ENCODE measurements around the gene ABCC12. TPM values are rescaled to one million over a fixed set of nuclear protein-coding genes. Genes with fewer than 3 reads are reported as not detected.
A peak's percentile ranks its signal among the peaks of the same experiment; 100 is the strongest.
"Not testable (repeated sequence)": the region's sequence is repeated elsewhere in the genome, so short reads cannot be mapped to it uniquely, and the experiment has no call there.

The ABCC12 gene
- not detected for polyA plus RNA-seq

- no peak within 1 kb of the TSS for H3K27ac Mint-ChIP-seq
- peak within 1 kb of the TSS in 1 of 4 donors; percentile 73 for H3K4me3 Mint-ChIP-seq
- H3K9me3 Mint-ChIP-seq, result no peaks in the 10 kb centered on the region
- H3K4me1 Mint-ChIP-seq, result peaks cover 0 to 2% (median 0%) of the 10 kb centered on the region in 3 donors
- no peaks in the 10 kb centered on the region for H3K36me3 Mint-ChIP-seq
- peaks cover 2% of the 10 kb centered on the region for H3K27me3 Mint-ChIP-seq
Observed at GRCh38 chr16:48155926-48156789, at the start of gene ABCC12. TSS of gene ABCC12 (minus strand) at chr16:48155993. CDS start at chr16:48146424, 9,569 bp downstream.

DNA sequence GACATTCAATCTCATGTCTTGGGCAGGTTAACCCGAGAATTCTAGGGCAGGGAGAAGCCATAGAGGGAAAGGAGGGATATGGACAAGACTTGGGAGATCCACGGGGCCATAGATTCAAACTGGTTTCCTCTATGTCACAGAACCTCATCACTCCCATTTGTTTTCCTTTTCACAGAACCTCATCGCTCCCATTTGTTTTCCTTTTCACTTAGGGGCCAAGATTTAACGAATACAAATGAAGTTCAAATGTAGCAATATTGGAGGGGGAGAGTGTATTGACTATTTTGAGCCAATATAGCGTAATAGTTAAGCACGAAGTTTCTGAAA is 49.0 kb upstream of the ABCC12 start:
- peaks cover 0 to 2% (median 0%) of the 10 kb centered on the region in 3 donors for H3K4me1 Mint-ChIP-seq
- H3K36me3 Mint-ChIP-seq, result peaks cover 2% of the 10 kb centered on the region
- no peaks in the 10 kb centered on the region for H3K9me3 Mint-ChIP-seq
- H3K27ac Mint-ChIP-seq, result no peak overlapping the region
- peaks cover 14% of the 10 kb centered on the region for H3K27me3 Mint-ChIP-seq
- no peak overlapping the region for H3K4me3 Mint-ChIP-seq

DNA sequence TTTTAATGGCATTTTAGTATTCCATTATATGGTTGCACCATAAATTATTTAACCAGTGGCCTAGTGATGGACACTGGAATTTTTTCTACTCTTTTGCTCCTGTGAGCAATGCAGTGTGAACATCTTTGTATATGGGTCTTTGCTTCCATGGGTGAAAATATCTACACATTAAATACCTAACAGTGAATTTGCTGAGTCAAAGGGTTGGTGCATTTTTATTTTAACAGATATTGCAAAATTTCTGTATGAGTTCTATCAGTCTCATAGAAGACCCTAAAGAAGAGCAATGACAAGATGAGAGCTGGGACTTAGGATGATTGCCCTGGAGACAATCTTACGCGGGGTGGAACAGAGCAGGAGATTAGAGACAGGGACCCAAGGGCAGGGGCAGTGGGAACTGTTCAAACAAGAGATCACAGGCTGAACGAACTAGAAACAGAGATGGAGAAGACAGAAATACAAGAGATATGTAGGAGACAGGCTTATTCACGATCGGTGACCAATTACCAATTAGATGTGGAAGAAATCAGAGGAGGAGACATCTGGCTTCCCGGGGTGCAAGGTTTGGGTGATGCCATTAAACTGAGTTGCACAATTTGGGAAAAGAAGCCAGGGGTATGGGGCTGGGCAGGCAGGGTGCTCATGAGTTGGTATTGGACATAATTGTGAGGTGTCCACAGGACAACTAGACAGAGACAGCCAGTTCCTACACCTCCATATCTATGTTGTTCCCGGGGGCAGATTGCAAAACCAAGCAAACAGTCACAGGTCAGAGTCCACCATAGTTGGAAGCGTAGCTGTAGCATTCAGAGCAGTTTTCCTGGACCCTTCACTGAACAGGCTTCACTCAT is 48.4 kb upstream of the ABCC12 start:
- H3K4me3 Mint-ChIP-seq, result no peak overlapping the region
- no peaks in the 10 kb centered on the region for H3K9me3 Mint-ChIP-seq
- H3K27ac Mint-ChIP-seq, result no peak overlapping the region
- peaks cover 0 to 2% (median 0%) of the 10 kb centered on the region in 3 donors for H3K4me1 Mint-ChIP-seq
- H3K27me3 Mint-ChIP-seq, result peaks cover 14% of the 10 kb centered on the region
- peaks cover 2% of the 10 kb centered on the region for H3K36me3 Mint-ChIP-seq

GRCh38 chr16:48201515-48202201 is 45.9 kb upstream of the ABCC12 start:
- no peaks in the 10 kb centered on the region for H3K36me3 Mint-ChIP-seq
- H3K4me3 Mint-ChIP-seq, result no peak overlapping the region
- no peak overlapping the region for H3K27ac Mint-ChIP-seq
- no peaks in the 10 kb centered on the region for H3K4me1 Mint-ChIP-seq
- peaks cover 14% of the 10 kb centered on the region for H3K27me3 Mint-ChIP-seq
- peaks cover 0 to 4% (median 2%) of the 10 kb centered on the region in 3 donors for H3K9me3 Mint-ChIP-seq

DNA sequence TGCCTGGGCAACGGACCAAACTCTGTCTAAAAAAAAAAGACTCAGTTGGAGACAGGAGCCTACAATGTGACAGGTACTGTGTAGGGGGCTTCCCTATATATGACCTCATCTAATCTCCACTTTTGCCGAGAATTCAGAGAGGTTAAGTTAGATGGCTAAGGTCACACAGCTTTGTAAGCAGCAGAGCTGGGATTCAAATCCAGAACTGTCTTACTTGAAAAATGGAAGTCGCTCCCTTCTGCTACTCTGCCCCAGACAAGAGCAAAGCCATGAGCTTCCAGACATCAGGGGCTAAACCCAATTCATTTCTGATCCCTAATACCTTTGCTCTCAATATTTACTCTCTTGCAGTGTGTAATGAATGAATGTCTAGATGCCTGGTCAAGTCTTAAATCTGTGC is 41.5 kb upstream of the ABCC12 start:
- H3K27me3 Mint-ChIP-seq, result peaks cover 6% of the 10 kb centered on the region
- H3K27ac Mint-ChIP-seq, result no peak overlapping the region
- no peak overlapping the region for H3K4me3 Mint-ChIP-seq
- H3K9me3 Mint-ChIP-seq, result peaks cover 0 to 4% (median 2%) of the 10 kb centered on the region in 3 donors
- no peaks in the 10 kb centered on the region for H3K4me1 Mint-ChIP-seq
- no peaks in the 10 kb centered on the region for H3K36me3 Mint-ChIP-seq

DNA sequence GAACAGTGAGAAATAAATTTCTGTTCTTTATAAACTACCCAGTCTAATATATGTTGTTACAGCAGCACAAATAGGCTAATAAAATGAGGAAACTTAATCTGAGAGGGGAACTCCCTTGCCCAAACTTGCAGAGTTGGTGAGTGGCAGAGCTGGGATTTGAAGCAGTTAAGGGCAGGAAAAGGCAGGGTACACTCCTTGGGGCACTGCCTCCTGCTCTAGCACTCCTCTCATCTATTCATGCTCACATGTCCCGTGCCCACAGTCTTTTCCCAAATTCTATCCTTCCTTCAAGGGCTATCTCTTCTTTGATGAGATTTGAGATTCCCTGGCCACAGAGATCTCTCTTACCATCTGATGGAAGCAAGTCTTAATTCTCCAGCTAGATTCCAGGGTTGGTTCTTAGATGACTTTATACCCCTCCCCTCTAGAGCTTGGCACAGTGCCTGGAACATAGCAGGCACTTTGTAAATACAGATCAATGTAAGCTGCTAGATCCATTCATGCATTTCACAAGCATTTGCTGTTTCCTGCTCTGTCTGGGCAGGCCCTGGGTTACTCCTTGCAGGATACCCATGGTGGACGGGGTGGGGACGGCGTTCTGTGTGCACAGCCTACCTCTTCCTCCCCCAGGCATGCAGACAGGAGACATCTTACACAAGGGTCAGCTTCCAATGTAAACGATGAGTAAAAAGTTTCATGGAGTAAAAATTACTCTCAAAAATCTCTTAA is 39.2 kb upstream of the ABCC12 start:
- Mint-ChIP-seq H3K27ac (no peak overlapping the region), H3K9me3 (peaks cover 0 to 4% (median 2%) of the 10 kb centered on the region in 3 donors), H3K4me3 (no peak overlapping the region), H3K36me3 (peaks cover 3% of the 10 kb centered on the region), H3K4me1 (peaks cover 0 to 1% (median 1%) of the 10 kb centered on the region in 3 donors), H3K27me3 (peaks cover 4% of the 10 kb centered on the region)

DNA sequence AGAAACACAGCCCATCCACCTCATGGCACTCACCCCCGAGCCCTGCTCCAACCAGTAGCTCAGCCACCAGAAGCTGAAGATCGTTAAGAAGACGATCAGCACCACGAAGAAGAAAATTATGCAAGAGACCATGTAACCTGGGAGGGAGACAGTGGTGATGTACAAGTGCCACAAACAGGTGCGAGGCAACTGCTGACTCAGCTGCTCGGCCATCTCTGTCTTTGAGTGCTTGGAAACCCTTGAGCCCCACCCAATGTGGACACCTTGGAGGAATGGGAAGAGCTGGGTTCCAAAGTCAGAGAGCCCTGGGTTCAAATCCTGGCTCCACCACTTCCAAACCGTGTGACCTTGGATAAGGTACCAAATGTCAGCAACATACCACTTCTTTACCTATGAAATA is 38.1 kb upstream of the ABCC12 start:
- Mint-ChIP-seq H3K4me1 (peaks cover 0 to 2% (median 1%) of the 10 kb centered on the region in 3 donors), H3K9me3 (peaks cover 0 to 4% (median 2%) of the 10 kb centered on the region in 3 donors), H3K36me3 (peaks cover 3% of the 10 kb centered on the region), H3K4me3 (no peak overlapping the region), H3K27ac (no peak overlapping the region), H3K27me3 (peaks cover 3% of the 10 kb centered on the region)

- Mint-ChIP-seq H3K4me3 (no peak overlapping the region), H3K4me1 (peaks cover 1 to 6% (median 4%) of the 10 kb centered on the region in 3 donors), H3K9me3 (peaks cover 0 to 3% (median 0%) of the 10 kb centered on the region in 3 donors), H3K27ac (no peak overlapping the region), H3K36me3 (peaks cover 3% of the 10 kb centered on the region), H3K27me3 (no peaks in the 10 kb centered on the region)
Observed at GRCh38 chr16:48188449-48189102, 32.8 kb upstream of the ABCC12 start.

DNA sequence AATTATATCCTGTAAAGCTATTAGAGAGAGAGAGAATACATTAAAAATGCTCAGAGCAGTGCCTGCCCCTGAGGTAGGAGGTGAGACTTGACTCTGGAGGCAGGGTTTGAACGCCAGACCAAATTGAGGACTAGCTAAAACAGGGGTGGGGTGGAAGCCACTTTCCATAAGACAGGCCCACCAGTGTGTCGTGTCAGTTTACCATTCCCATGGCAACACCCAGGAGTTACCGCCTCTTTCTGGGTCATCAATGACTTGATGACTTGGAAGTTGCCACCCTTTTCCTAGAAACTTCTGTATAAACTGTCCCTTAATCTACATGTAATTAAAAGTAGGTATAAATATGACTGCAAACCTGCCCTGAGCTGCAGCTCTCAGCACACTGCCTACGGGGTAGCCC is 32.0 kb upstream of the ABCC12 start:
- Mint-ChIP-seq H3K27me3 (no peaks in the 10 kb centered on the region), H3K4me1 (peaks cover 1 to 6% (median 4%) of the 10 kb centered on the region in 3 donors), H3K36me3 (peaks cover 3% of the 10 kb centered on the region), H3K4me3 (no peak overlapping the region), H3K9me3 (peaks cover 0 to 3% (median 0%) of the 10 kb centered on the region in 3 donors), H3K27ac (no peak overlapping the region)

DNA sequence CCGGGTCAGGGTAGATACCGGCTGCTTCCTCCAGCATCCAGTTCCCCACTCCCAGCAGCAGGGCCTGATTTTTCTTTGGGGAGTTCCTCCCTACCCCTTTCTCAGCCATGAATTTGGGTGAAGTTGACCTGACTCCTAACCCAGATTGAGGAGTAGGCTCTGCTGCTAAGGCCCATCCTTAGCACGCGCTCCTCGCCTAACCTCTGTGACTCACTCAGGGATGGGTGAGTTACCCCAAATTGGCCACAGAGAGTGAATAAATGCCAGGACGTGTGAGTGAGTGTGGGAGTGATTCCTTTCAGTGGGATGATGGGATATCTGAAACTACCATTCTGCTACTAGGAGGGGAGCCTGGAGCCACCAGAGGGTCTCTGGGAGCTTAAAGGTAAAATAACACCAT is 28.9 kb upstream of the ABCC12 start:
- H3K4me3 Mint-ChIP-seq, result no peak overlapping the region
- H3K27me3 Mint-ChIP-seq, result no peaks in the 10 kb centered on the region
- peaks cover 0 to 3% (median 0%) of the 10 kb centered on the region in 3 donors for H3K9me3 Mint-ChIP-seq
- no peak overlapping the region for H3K27ac Mint-ChIP-seq
- peaks cover 0 to 6% (median 2%) of the 10 kb centered on the region in 3 donors for H3K4me1 Mint-ChIP-seq
- no peaks in the 10 kb centered on the region for H3K36me3 Mint-ChIP-seq

- no peaks in the 10 kb centered on the region for H3K4me1 Mint-ChIP-seq
- no peaks in the 10 kb centered on the region for H3K9me3 Mint-ChIP-seq
- no peak overlapping the region for H3K4me3 Mint-ChIP-seq
- H3K27ac Mint-ChIP-seq, result no peak overlapping the region
- no peaks in the 10 kb centered on the region for H3K36me3 Mint-ChIP-seq
- H3K27me3 Mint-ChIP-seq, result no peaks in the 10 kb centered on the region
Observed at GRCh38 chr16:48182979-48183537, 27.3 kb upstream of the ABCC12 start.

- not testable (repeated sequence) for H3K27me3 Mint-ChIP-seq, H3K36me3 Mint-ChIP-seq
Observed at GRCh38 chr16:48181746-48182520, 26.1 kb upstream of the ABCC12 start.

GRCh38 chr16:48180868-48181480 is 25.2 kb upstream of the ABCC12 start:
- Mint-ChIP-seq H3K27me3 (no peaks in the 10 kb centered on the region), H3K4me3 (no peak overlapping the region), H3K27ac (no peak overlapping the region), H3K36me3 (no peaks in the 10 kb centered on the region), H3K4me1 (no peaks in the 10 kb centered on the region), H3K9me3 (no peaks in the 10 kb centered on the region)

More at GRCh38 chr16:48181746-48182520, 26.1 kb upstream of the ABCC12 start:
- not testable (repeated sequence) for H3K9me3 Mint-ChIP-seq, H3K27ac Mint-ChIP-seq, H3K4me1 Mint-ChIP-seq, H3K4me3 Mint-ChIP-seq
